ENCODE measurements around the gene TRMT44. TPM values are rescaled to one million over a fixed set of nuclear protein-coding genes. Genes with fewer than 3 reads are reported as not detected.

TRMT44 gene
- total and polyA plus RNA-seq, 12 donors, result 4.5 to 10.2 (median 7.9) TPM

DNA sequence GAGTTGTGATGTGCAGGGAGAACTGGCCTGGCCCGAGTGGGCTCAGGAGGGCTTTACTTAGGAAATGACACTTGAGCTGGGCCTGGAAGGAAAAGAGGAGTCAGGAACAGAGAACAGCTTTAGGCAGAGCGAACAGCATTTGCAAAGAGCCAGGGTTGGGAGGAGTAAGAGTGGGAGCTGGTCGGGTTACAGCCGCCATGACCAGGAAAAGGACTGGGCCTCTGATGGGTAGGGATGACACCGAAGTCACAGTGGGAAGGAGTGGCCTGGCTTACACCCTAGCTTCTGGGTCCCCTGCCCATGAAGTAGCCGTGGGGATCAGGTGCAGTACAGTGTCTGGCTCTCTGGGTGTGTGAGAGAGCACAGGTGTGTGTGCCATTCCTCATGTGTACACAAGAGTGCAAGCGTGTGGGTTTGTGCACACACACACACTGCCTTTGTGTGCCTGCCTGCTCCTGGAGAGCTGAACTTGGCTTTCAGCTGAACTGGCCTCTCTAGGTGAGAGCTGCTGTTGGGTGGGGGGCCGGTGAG lies 31.6 kb downstream of the TRMT44 start:
- no peak overlapping the region for H3K4me3 ChIP-seq
- no peak for TF ChIP-seq CTCF (IDR thresholded peaks at IDR 0.05)
- H3K27ac ChIP-seq, result peak overlapping the region in 5 of 10 donors; percentile 7 to 62 (median 43)
- WGBS, 2 donors, result 84 to 85% methylated on average over 8 of the region's 8 CpGs
- ATAC-seq (peak in 1 of 8 donors; percentile 6), DNase-seq (no peak)
- H3K36me3 ChIP-seq, result peaks cover 0 to 66% (median 18%) of the 10 kb centered on the region in 9 donors
- intact Hi-C loops (cut with DNase I), result loop anchor here in 2 of 10 donors (5.0 kb wide), 2 partner anchors 120 to 125 kb away; partner anchors contain the start of gene CPZ (in 1 of the 2)
- H3K4me1 ChIP-seq, result peaks cover 0 to 23% (median 15%) of the 10 kb centered on the region in 9 donors
- no peaks in the 10 kb centered on the region for H3K9me3 ChIP-seq
- no peaks in the 10 kb centered on the region for H3K27me3 ChIP-seq

- TF ChIP-seq CTCF (IDR thresholded peaks at IDR 0.05), result no peak
- Histone ChIP-seq H3K4me3 (no peak overlapping the region), H3K27ac (peak overlapping the region in 6 of 10 donors; percentile 41 to 62 (median 50)), H3K27me3 (no peaks in the 10 kb centered on the region), H3K9me3 (no peaks in the 10 kb centered on the region), H3K36me3 (peaks cover 0 to 66% (median 18%) of the 10 kb centered on the region in 9 donors), H3K4me1 (peaks cover 0 to 23% (median 15%) of the 10 kb centered on the region in 9 donors)
- peak in 7 of 8 donors; percentile 16 to 64 (median 50) for ATAC-seq
- DNase-seq, result peak in 1 of 2 donors; percentile 41
- 65 to 69% methylated on average over 7 of the region's 7 CpGs for WGBS, 2 donors
- intact Hi-C loops (cut with DNase I), result loop anchor here in 2 of 10 donors (5.0 kb wide), 2 partner anchors 120 to 125 kb away; partner anchors contain the start of gene CPZ (in 1 of the 2)
These were observed 32.2 kb downstream of the TRMT44 start for GRCh38 chr4:8472689-8473197.

- WGBS, 2 donors, result 78 to 84% methylated on average over 23 of the region's 23 CpGs
- Histone ChIP-seq H3K36me3 (peaks cover 0 to 61% (median 12%) of the 10 kb centered on the region in 9 donors), H3K27me3 (no peaks in the 10 kb centered on the region), H3K9me3 (no peaks in the 10 kb centered on the region), H3K4me1 (peaks cover 0 to 23% (median 15%) of the 10 kb centered on the region in 9 donors), H3K27ac (peak overlapping the region in 6 of 10 donors; percentile 23 to 62 (median 46)), H3K4me3 (no peak overlapping the region)
- intact Hi-C loops (cut with DNase I), result loop anchor here in 2 of 10 donors (5.0 kb wide), 2 partner anchors 119 to 124 kb away; partner anchors contain the start of gene CPZ (in 1 of the 2)
- ATAC-seq, result peak in 6 of 8 donors; percentile 5 to 31 (median 13)
- TF ChIP-seq CTCF (IDR thresholded peaks at IDR 0.05), result no peak
- DNase-seq, result no peak
These were observed 32.8 kb downstream of the TRMT44 start for GRCh38 chr4:8473198-8473919.

- peak overlapping the region in 1 of 10 donors; percentile 62 for H3K27ac ChIP-seq
- TF ChIP-seq CTCF (IDR thresholded peaks at IDR 0.05), result no peak
- WGBS, 2 donors, result 78 to 79% methylated on average over 20 of the region's 20 CpGs
- intact Hi-C loops (cut with DNase I), result loop anchor here in 2 of 10 donors (5.0 kb wide), 2 partner anchors 118 to 123 kb away; partner anchors contain the start of gene CPZ (in 1 of the 2)
- no peaks in the 10 kb centered on the region for H3K27me3 ChIP-seq
- no peak overlapping the region for H3K4me3 ChIP-seq
- ATAC-seq (no peak), DNase-seq (no peak)
- peaks cover 0 to 56% (median 6%) of the 10 kb centered on the region in 9 donors for H3K36me3 ChIP-seq
- peaks cover 0 to 23% (median 15%) of the 10 kb centered on the region in 9 donors for H3K4me1 ChIP-seq
- H3K9me3 ChIP-seq, result no peaks in the 10 kb centered on the region
These were observed 33.5 kb downstream of the TRMT44 start for GRCh38 chr4:8473920-8474590.
